ENCODE measurements around the gene PRKG1. TPM values are rescaled to one million over a fixed set of nuclear protein-coding genes. Genes with fewer than 3 reads are reported as not detected.

PRKG1 gene
- total RNA-seq, 2 donors from 2014 or later = 1.3 to 2.7 TPM

- no peak overlapping the region for H3K27ac Mint-ChIP-seq
- 96 to 100% methylated on average over 1 to 2 of the region's 2 CpGs for WGBS, 2 experiments (ENCODE audit: insufficient coverage in 1 of 2, insufficient read length in 1 of 2)
Measured at GRCh38 chr10:52146766-52147165, 1072.5 kb downstream of the PRKG1 start.

GRCh38 chr10:52170776-52171175 lies 1096.5 kb downstream of the PRKG1 start:
- Histone ChIP-seq H3K27ac (ENCODE audit: low read depth, low read length) (no peak overlapping the region), H3K4me1 (ENCODE audit: control insufficient read depth, insufficient read depth, low read length) (no peaks in the 10 kb centered on the region), H3K9ac (ENCODE audit: extremely low read depth, low read length, poor library complexity, severe bottlenecking) (no peak overlapping the region), H3K36me3 (ENCODE audit: control insufficient read depth, insufficient read depth, low read length) (no peaks in the 10 kb centered on the region), H3K4me3 (ENCODE audit: low read length) (no peak overlapping the region), H3K9me3 (ENCODE audit: control insufficient read depth, low read length) (no peaks in the 10 kb centered on the region), H3K27me3 (ENCODE audit: control insufficient read depth, insufficient read depth, low read length, poor library complexity, severe bottlenecking) (no peaks in the 10 kb centered on the region)
- no peaks in the 10 kb centered on the region for H3K27me3 Mint-ChIP-seq (ENCODE audit: insufficient read depth)
- DNase-seq = no peak
- no peak overlapping the region for H3K27ac Mint-ChIP-seq
- H3K4me3 Mint-ChIP-seq = no peak overlapping the region
- H3K9me3 Mint-ChIP-seq = peaks cover 4% of the 10 kb centered on the region
- no peak for TF ChIP-seq CTCF (conservative IDR thresholded peaks at IDR 0.05)
- WGBS, 2 experiments (ENCODE audit: insufficient coverage in 1 of 2, insufficient read length in 1 of 2) = 56 to 74% methylated on average over 3 to 4 of the region's 4 CpGs
- no peaks in the 10 kb centered on the region for H3K4me1 Mint-ChIP-seq
- H3K36me3 Mint-ChIP-seq (ENCODE audit: low read depth) = no peaks in the 10 kb centered on the region

More at GRCh38 chr10:52146766-52147165, 1072.5 kb downstream of the PRKG1 start:
- Mint-ChIP-seq H3K27me3 (ENCODE audit: insufficient read depth) (no peaks in the 10 kb centered on the region), H3K36me3 (ENCODE audit: low read depth) (no peaks in the 10 kb centered on the region), H3K4me1 (no peaks in the 10 kb centered on the region), H3K9me3 (no peaks in the 10 kb centered on the region), H3K4me3 (no peak overlapping the region)
- no peak overlapping the region for H3K9ac ChIP-seq (ENCODE audit: extremely low read depth, low read length, poor library complexity, severe bottlenecking)
- no peak for TF ChIP-seq CTCF (conservative IDR thresholded peaks at IDR 0.05)
- no peaks in the 10 kb centered on the region for H3K36me3 ChIP-seq (ENCODE audit: control insufficient read depth, insufficient read depth, low read length)
- no peak overlapping the region for H3K4me3 ChIP-seq (ENCODE audit: low read length)
- H3K4me1 ChIP-seq (ENCODE audit: control insufficient read depth, insufficient read depth, low read length) = no peaks in the 10 kb centered on the region
- H3K27ac ChIP-seq (ENCODE audit: low read depth, low read length) = no peak overlapping the region
- no peaks in the 10 kb centered on the region for H3K9me3 ChIP-seq (ENCODE audit: control insufficient read depth, low read length)
- no peak for DNase-seq
- H3K27me3 ChIP-seq (ENCODE audit: control insufficient read depth, insufficient read depth, low read length, poor library complexity, severe bottlenecking) = no peaks in the 10 kb centered on the region

GRCh38 chr10:52172581-52172980 lies 1098.3 kb downstream of the PRKG1 start:
- Mint-ChIP-seq H3K27me3 (ENCODE audit: insufficient read depth) (no peaks in the 10 kb centered on the region), H3K9me3 (peaks cover 4% of the 10 kb centered on the region), H3K4me3 (no peak overlapping the region), H3K36me3 (ENCODE audit: low read depth) (no peaks in the 10 kb centered on the region), H3K27ac (no peak overlapping the region), H3K4me1 (no peaks in the 10 kb centered on the region)
- Histone ChIP-seq H3K9me3 (ENCODE audit: control insufficient read depth, low read length) (no peaks in the 10 kb centered on the region), H3K27ac (ENCODE audit: low read depth, low read length) (no peak overlapping the region), H3K4me3 (ENCODE audit: low read length) (no peak overlapping the region), H3K9ac (ENCODE audit: extremely low read depth, low read length, poor library complexity, severe bottlenecking) (no peak overlapping the region), H3K27me3 (ENCODE audit: control insufficient read depth, insufficient read depth, low read length, poor library complexity, severe bottlenecking) (no peaks in the 10 kb centered on the region), H3K4me1 (ENCODE audit: control insufficient read depth, insufficient read depth, low read length) (no peaks in the 10 kb centered on the region), H3K36me3 (ENCODE audit: control insufficient read depth, insufficient read depth, low read length) (no peaks in the 10 kb centered on the region)
- DNase-seq = peak; percentile 56
- peak; percentile 60 for TF ChIP-seq CTCF (conservative IDR thresholded peaks at IDR 0.05)
- WGBS, 2 experiments (ENCODE audit: insufficient coverage in 1 of 2, insufficient read length in 1 of 2) = 83 to 100% methylated on average over 1 of the region's 1 CpG
